Activated T-cell treated with anti-CD3 and anti-CD28 coated beads, Interleukin-2, amount 50 U/mL, for 24 hours (primary cell): ENCODE results near the gene ZDHHC8.

Experiments used
- DNase-seq: peaks from one replicate; pipeline ENCODE4 v3.0.0-alpha.2; 2020
- H3K27ac Mint-ChIP-seq: 2 replicates; pipeline ENCODE4 v1.8.0; 2020; ENCODE audit warnings: mild to moderate bottlenecking, mixed read lengths
- H3K27me3 Mint-ChIP-seq: 2 replicates; pipeline ENCODE4 v1.8.0; 2020; ENCODE audit warnings: mixed read lengths
- H3K36me3 Mint-ChIP-seq: 2 replicates; pipeline ENCODE4 v1.8.0; 2020; ENCODE audit warnings: low read depth, mixed read lengths
- H3K4me1 Mint-ChIP-seq: 2 replicates; pipeline ENCODE4 v1.8.0; 2020; ENCODE audit warnings: low read depth, mixed read lengths
- H3K4me3 Mint-ChIP-seq: 2 replicates; pipeline ENCODE4 v1.8.0; 2020; ENCODE audit warnings: mild to moderate bottlenecking, moderate library complexity, mixed read lengths
- H3K9me3 Mint-ChIP-seq: 2 replicates; pipeline ENCODE4 v1.8.0; 2020; ENCODE audit warnings: mixed read lengths

The ZDHHC8 gene

DNA sequence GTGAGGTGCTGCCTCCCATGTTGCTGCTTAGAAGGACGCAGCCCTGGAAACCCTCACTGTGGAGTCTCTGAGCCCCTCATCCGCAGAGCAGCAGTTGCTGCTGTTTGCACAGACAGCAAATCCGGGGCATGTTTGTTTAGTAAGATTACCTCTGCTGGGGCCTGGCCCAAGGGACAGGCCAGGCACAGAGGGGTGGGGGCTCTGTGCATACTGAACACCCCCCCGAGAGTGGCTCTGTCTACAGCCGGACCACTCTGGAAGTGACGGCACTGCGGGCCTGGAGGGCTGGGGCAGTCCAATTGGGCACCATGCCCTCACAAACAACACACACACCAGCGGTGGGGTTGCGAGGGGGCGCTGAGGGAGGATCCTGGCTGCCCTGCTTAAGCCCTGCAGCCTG, 42.2 kb downstream of the ZDHHC8 start:
- H3K27ac Mint-ChIP-seq, result no peak overlapping the region
- H3K4me3 Mint-ChIP-seq, result no peak overlapping the region
- no peaks in the 10 kb centered on the region for H3K9me3 Mint-ChIP-seq
- no peaks in the 10 kb centered on the region for H3K36me3 Mint-ChIP-seq
- DNase-seq, result no peak
- H3K4me1 Mint-ChIP-seq, result no peaks in the 10 kb centered on the region
- no peaks in the 10 kb centered on the region for H3K27me3 Mint-ChIP-seq

DNA sequence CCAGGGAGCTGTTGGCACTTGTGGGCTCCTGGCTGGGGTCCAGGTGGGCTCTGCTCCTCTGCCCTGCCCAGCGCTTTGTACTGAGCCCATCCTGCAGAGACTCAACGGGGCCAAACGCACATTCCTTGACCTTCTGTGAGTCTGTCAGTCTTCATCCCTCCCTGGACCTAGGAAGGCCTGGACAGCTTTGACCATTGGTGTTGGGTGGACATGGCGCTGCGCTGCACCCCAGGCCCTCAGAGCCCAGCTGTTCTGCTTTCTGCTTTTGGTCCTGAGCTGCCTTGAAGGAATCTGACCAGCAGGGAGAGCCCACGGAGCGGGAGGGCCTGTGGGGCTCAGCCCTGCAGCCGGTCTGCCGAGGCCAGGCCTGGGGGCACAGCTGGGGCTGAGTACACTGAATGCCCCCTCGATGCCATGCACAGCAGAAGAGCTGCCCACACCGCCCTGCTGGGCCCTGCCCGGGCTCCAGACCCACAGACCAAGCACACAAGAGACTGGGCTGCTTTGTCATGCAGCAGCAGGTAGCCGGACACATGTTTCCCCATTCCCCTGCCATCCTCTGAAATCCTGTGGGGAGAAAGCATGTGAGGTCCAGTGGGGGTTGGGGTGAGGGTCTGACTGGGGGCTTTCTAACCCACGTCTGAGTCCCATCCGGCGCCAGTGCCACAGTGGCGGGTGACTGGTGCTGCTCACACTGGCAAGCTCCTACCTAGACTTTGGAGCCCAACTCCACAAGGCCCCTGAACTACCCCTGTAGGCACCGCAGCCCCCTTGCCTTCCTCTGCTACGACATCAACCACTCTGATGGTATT, 43.4 kb downstream of the ZDHHC8 start:
- H3K4me3 Mint-ChIP-seq, result no peak overlapping the region
- DNase-seq, result no peak
- H3K27me3 Mint-ChIP-seq, result no peaks in the 10 kb centered on the region
- H3K4me1 Mint-ChIP-seq, result no peaks in the 10 kb centered on the region
- H3K36me3 Mint-ChIP-seq, result no peaks in the 10 kb centered on the region
- H3K9me3 Mint-ChIP-seq, result no peaks in the 10 kb centered on the region
- no peak overlapping the region for H3K27ac Mint-ChIP-seq

DNA sequence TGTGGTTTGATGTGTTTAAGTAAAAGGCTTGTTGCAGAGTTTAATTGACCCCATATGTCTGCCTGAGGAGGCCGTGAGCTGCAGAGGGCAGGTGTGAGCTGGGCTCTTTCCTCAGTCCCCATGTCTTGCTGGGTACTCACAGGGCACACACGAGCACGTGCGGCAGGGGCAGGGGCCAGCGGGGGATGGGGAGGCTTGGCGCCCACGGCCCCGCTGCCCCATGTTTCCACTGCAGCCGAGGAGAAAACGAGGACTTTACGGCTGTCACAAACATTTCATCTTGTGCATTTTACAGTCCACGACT, 43.9 kb downstream of the ZDHHC8 start:
- Mint-ChIP-seq H3K36me3 (no peaks in the 10 kb centered on the region), H3K27ac (no peak overlapping the region), H3K4me3 (no peak overlapping the region), H3K27me3 (no peaks in the 10 kb centered on the region), H3K9me3 (no peaks in the 10 kb centered on the region), H3K4me1 (no peaks in the 10 kb centered on the region)
- DNase-seq, result no peak

DNA sequence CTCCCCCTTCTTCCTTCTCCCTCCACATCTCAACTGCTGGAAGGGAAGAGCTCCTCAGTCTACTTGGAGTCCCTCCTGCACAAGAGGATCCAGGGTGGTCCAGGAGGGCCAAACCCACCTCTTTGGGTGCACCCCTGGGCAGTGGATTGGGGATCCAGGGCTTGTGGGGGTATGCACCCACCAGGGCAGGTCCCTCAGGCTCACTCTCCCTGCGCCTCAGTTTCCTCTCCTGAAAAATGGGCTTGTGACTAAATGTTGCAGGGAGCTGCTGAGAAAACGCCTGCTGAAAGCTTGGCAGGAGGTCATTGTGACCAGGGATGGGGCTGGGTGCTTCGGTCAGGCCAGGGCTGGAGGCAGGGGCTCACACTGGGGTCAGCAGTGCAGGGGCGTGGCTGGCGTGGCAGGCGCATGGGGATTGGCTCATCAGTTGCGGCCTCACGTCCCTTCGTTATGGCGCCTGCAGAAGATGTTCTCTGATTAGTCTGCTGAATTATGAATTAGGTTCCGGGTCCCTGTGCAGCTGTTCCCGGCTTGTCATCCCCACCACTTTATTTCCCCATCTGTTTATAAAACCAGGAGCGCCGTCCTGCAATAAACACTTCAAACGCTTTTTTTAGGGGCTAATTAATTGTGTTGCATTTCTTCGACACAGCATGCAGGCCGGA, 44.9 kb downstream of the ZDHHC8 start:
- DNase-seq, result no peak
- H3K4me3 Mint-ChIP-seq, result no peak overlapping the region
- no peaks in the 10 kb centered on the region for H3K9me3 Mint-ChIP-seq
- H3K36me3 Mint-ChIP-seq, result no peaks in the 10 kb centered on the region
- H3K27me3 Mint-ChIP-seq, result no peaks in the 10 kb centered on the region
- H3K4me1 Mint-ChIP-seq, result no peaks in the 10 kb centered on the region
- H3K27ac Mint-ChIP-seq, result no peak overlapping the region

DNA sequence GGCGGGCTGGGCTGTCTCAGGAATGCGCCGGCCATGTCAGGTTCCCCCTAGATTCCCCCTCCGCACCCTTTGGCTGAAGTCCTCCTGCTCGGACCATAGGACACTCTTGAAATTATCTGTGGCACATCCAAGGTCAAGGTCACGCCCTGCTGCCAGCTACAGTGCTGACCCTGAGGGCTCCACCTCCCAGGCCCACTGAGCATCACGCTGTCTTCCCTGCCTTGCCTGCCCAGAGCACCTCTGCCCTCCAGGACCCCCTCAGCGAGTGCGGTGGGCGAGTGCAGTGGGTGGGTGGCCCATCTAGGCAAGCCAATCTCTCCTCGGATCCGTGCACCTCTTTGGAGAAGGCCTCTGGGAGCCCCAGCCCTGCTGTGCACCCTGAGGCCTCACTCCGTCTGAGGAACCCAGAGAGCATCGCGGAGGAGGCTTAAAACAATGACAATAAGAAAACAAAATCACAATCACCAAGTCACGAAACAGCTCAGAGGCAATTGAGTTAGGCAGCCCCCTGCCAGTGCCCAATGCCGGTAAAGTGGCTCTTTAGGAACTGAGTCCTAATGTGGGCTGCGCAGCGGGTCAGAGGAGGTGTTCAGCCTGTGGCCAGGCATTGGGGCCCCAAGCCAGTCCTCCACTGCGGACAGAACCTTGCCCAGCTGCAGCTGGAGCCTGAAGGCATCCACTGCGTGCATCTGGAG, 45.8 kb downstream of the ZDHHC8 start:
- no peak for DNase-seq
- H3K4me1 Mint-ChIP-seq, result no peaks in the 10 kb centered on the region
- H3K36me3 Mint-ChIP-seq, result no peaks in the 10 kb centered on the region
- H3K27ac Mint-ChIP-seq, result no peak overlapping the region
- no peaks in the 10 kb centered on the region for H3K27me3 Mint-ChIP-seq
- H3K4me3 Mint-ChIP-seq, result no peak overlapping the region
- H3K9me3 Mint-ChIP-seq, result no peaks in the 10 kb centered on the region

DNA sequence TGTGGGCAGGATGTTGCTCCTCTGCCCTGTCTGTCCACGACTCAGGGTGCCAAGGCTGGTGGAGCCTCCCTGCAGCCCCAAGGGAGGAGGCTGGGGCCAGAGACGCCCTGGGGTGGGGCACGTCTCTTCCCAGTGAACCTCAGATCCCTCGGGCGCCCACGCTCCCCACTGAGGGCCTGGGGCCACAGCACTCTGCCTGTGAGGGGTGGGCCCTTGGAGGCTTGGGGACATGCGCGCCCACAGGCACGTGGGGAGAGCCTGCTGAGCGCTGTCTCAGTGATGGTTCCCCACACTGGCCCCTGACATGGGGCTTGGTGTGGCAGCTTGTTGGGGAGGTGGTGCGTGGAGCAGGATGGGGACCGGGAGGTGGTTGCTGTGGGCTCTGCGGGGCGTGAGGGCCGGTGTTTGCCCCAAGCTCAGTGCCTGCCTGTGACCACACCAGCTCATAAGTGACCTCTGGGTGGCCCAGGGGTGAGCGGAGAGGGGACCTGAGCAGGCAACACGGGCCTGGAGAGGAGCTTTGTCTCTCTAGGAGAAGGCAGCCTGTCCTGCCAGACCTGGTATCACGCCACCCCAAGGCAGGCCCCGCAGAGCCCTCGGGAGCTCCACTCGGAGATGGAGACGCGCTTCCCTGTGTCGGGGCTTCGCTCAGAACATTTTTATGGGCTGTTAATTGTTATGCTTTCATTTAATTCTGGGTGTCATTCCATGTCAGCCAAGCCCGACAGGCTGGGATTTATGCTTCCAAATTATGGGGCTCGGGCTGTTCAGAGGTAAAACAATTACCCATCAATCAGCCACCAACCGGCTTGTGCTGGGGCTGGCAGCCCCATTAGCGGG, 46.7 kb downstream of the ZDHHC8 start:
- Mint-ChIP-seq H3K27ac (no peak overlapping the region), H3K4me3 (no peak overlapping the region), H3K4me1 (no peaks in the 10 kb centered on the region), H3K36me3 (no peaks in the 10 kb centered on the region), H3K9me3 (no peaks in the 10 kb centered on the region), H3K27me3 (no peaks in the 10 kb centered on the region)
- no peak for DNase-seq

DNA sequence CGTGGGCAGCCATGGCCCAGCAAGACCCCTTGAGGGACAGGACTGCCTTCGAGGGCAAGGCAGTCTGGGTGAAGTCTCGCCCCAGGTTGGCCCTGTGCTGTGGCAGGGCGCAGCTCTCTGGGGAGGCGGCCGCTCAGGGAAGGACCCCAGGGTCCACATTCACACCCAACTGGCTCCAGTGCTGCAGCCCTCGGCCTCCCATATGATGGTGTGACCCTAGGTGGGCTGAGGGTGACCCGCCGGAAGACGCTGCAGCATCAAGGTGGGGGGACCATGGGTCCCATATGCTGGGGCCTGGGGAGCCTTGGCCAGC, 47.3 kb downstream of the ZDHHC8 start:
- Mint-ChIP-seq H3K4me3 (no peak overlapping the region), H3K27me3 (no peaks in the 10 kb centered on the region), H3K27ac (no peak overlapping the region), H3K36me3 (no peaks in the 10 kb centered on the region), H3K9me3 (no peaks in the 10 kb centered on the region), H3K4me1 (no peaks in the 10 kb centered on the region)
- DNase-seq, result no peak

DNA sequence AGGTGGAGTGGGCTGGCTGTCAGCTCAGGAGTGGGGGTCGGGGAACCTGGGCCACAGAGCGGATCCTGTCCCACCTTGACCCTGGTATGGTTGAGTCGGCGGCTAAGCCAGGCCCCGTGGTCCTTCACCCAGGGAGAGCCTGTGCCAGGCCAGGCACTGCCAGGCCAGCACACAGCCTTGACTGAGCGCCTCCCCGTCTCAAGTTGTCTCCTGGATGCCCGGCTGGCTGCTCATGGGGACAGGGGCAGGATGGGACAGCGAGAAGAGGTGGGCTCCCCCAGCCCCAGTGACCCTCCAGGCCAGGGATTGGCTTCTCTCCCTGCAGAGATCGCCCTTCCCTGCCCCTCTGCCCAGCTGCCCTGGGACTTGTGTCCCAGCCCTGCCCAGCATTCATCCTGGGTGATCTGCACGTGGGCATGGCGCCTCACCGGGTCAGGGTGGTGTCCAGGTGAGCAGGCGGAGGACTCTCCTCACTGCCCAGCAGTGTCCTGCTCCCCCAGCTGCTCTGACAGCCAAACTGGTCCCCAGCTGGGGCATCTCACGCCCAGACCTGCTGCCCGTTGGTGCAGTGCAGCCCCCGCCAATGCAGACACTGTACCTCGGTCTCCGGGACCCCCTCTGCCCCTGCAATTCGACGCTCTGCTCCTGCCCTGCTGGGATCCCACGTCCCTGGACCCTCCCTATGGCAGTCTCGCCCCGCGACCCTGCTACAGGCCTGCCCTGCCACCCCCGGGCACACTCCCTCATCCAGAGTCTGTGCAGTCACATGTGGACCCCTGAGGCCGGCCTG, 48.0 kb downstream of the ZDHHC8 start:
- Mint-ChIP-seq H3K27me3 (no peaks in the 10 kb centered on the region), H3K9me3 (no peaks in the 10 kb centered on the region), H3K27ac (no peak overlapping the region), H3K4me1 (no peaks in the 10 kb centered on the region), H3K4me3 (no peak overlapping the region), H3K36me3 (no peaks in the 10 kb centered on the region)
- DNase-seq, result no peak

DNA sequence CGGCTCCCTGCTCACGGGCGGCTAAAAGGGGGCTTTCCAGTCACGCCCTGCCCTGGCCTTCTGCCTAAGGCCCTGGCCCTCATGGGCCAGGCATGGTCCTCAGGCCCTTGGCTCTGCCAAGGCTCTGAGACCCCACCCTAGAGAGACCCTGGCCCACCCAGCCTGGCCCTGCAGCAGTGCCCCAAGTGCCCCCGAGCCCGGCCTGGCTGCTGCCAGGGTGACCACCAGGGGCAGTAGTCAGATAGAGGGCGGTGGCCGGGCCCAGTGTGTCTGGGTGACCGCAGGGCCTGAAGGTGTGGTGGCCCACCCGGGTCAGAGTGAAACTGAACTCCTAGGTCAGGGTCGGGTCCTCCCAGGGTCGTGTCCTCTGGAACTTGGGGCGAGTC, 48.6 kb downstream of the ZDHHC8 start:
- no peak for DNase-seq
- Mint-ChIP-seq H3K36me3 (no peaks in the 10 kb centered on the region), H3K27me3 (no peaks in the 10 kb centered on the region), H3K9me3 (no peaks in the 10 kb centered on the region), H3K4me1 (no peaks in the 10 kb centered on the region), H3K27ac (no peak overlapping the region), H3K4me3 (no peak overlapping the region)

DNA sequence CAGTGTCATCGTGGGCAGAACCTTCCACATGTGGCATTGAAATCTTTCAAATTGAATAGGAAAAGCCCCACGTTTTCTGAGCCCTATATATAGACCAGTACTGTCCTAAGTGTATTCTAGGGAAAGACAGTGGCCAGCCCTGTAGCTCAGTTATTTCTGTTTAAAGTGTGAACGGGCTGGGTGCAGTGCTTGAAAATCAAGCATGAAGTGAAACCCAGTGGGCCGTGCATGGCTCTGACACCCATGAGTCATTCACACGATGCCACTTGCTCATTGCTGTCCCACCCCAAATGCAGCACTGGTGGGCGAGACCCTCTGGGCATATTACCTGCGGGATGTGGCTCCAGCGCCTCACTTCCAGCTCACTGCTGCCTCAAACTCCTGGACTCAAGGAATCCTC, 49.0 kb downstream of the ZDHHC8 start:
- H3K27ac Mint-ChIP-seq, result no peak overlapping the region
- no peaks in the 10 kb centered on the region for H3K27me3 Mint-ChIP-seq
- no peaks in the 10 kb centered on the region for H3K9me3 Mint-ChIP-seq
- H3K36me3 Mint-ChIP-seq, result no peaks in the 10 kb centered on the region
- no peak for DNase-seq
- H3K4me1 Mint-ChIP-seq, result no peaks in the 10 kb centered on the region
- no peak overlapping the region for H3K4me3 Mint-ChIP-seq

DNA sequence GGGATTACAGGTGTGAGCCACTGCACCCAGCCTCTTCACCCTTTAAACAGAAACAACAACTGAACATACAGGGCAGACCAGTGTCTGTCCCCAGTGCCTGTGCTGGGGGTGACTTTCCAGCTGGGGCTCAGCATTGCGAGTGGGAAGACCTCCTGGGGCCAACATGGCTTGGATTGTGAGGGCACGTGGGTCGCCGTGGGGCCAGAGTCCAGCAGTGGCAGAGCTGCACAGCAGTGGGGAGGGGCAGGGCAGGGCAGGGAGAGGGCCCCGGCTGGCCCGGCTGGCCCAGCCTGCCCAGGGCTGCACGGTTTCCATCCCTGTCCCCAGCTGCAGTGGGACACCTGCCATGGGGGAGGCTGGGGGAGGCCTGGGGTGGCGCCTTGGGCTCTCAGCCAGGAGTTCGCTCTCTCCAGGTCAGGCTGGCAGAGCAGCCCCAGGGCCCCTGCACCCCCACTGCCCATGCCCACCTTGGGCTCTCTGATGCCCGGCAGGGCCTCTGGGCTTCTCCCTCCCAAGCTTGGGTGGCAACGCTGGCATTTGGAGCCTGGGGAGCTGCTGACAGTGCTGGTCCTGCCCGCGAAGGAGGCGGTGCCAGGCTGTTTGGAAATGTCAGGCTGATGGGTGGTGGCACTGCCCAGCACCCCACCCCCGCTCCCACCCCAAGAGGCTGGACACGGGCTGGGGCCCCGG, 49.7 kb downstream of the ZDHHC8 start:
- no peaks in the 10 kb centered on the region for H3K27me3 Mint-ChIP-seq
- H3K36me3 Mint-ChIP-seq, result no peaks in the 10 kb centered on the region
- no peak for DNase-seq
- no peaks in the 10 kb centered on the region for H3K4me1 Mint-ChIP-seq
- H3K27ac Mint-ChIP-seq, result no peak overlapping the region
- no peaks in the 10 kb centered on the region for H3K9me3 Mint-ChIP-seq
- no peak overlapping the region for H3K4me3 Mint-ChIP-seq

DNA sequence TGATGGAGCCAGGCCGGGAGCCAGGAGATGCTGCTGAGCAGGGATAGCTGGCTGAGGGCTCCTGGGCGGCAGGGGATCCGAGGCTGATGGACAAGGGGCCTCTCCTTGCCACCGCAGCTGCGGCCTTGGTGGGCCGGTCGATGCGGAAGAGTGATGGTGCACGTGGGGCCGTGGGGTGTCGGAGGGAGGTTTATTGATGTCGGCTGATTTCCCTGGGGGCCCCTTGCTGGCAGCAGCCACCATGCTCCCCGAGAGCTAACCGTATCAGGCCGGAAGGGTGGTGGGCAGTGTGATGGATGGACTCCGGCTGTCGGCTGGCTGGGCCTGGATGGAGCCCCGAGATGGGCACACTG, 50.3 kb downstream of the ZDHHC8 start:
- Mint-ChIP-seq H3K4me3 (no peak overlapping the region), H3K36me3 (no peaks in the 10 kb centered on the region), H3K4me1 (no peaks in the 10 kb centered on the region), H3K27ac (no peak overlapping the region), H3K27me3 (no peaks in the 10 kb centered on the region), H3K9me3 (no peaks in the 10 kb centered on the region)
- no peak for DNase-seq

DNA sequence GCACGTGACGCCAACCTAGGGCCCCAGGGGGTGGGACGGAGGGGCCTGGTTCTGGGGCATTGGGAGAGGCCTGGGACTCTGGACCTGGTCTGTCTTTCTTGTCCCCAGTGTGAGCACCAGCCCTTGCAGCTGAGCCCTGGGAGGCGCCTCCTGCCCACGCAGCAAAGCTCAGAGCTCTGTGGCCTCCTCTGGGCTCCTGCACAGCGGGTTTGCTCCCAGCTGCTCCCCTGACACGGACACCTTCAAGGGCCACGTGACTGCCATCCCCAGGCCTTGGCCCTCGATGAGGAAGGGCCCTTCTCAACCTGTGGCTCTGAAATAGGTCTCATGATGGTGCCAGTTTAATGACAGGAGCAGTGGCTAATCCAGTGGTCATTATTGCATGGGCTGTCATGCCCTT, 50.8 kb downstream of the ZDHHC8 start:
- Mint-ChIP-seq H3K9me3 (no peaks in the 10 kb centered on the region), H3K4me3 (no peak overlapping the region), H3K4me1 (no peaks in the 10 kb centered on the region), H3K36me3 (no peaks in the 10 kb centered on the region), H3K27ac (no peak overlapping the region), H3K27me3 (no peaks in the 10 kb centered on the region)
- DNase-seq, result no peak

DNA sequence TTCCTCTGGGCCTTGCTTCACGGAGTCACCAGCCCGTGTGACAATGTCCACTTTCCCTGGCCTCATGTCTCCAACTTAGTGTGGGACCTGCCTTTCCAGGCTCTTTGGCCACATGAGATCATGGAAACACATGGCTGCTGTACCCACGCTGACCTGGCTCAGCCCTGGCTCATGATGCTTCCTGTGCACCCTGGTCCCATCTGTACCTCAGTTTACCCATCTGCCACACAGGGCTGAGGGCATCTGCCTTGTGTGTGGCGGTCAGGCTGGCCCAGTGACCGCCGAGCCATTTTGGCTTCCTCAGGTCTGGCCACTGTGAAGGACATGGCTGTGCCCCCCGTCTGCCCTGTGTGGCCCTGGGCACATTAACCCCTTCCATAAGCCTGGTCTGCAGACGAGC, 51.5 kb downstream of the ZDHHC8 start:
- no peaks in the 10 kb centered on the region for H3K4me1 Mint-ChIP-seq
- H3K4me3 Mint-ChIP-seq, result no peak overlapping the region
- no peaks in the 10 kb centered on the region for H3K9me3 Mint-ChIP-seq
- H3K27me3 Mint-ChIP-seq, result no peaks in the 10 kb centered on the region
- DNase-seq, result no peak
- no peak overlapping the region for H3K27ac Mint-ChIP-seq
- no peaks in the 10 kb centered on the region for H3K36me3 Mint-ChIP-seq
